NCI-H1417 (cell line): ENCODE data around the gene PRIMA1.

Experiments used
- DNase-seq, 3 experiments: peaks; one replicate each; lab custom pipeline; 2025; lab: John Stamatoyannopoulos, UW

The PRIMA1 gene

GRCh38 chr14:93676416-93676958 is 111.8 kb downstream of the PRIMA1 start:
- peak in 1 of 3 experiments; percentile 70 for DNase-seq

GRCh38 chr14:93675651-93676050 is 112.6 kb downstream of the PRIMA1 start:
- DNase-seq, result no peak

- DNase-seq, result no peak
Observed at GRCh38 chr14:93674343-93674742, 113.9 kb downstream of the PRIMA1 start.

- DNase-seq, result no peak
Observed at GRCh38 chr14:93669632-93670031, 118.7 kb downstream of the PRIMA1 start.
